GM23338 (cell line): Measurements from ENCODE around the gene SYTL1. TPM values are rescaled to one million over a fixed set of nuclear protein-coding genes. Genes with fewer than 3 reads are reported as not detected.

Source experiments
- ATAC-seq: fragments of 200-7000 bp; cut with Tn5 transposase; 3 replicates; pipeline ENCODE4 v1.9.1; 2020
- DNase-seq: peaks from one replicate; pipeline ENCODE4 v3.0.0-alpha.2; 2015; ENCODE audit warnings: low spot score
- H2AFZ ChIP-seq: fragments of 200-600 bp; sonication (generic); 2 replicates; pipeline ENCODE4 v1.8.0; 2016; ENCODE audit warnings: antibody characterized with exemption, mild to moderate bottlenecking, moderate library complexity
- H3F3A ChIP-seq: fragments of 200-600 bp; sonication (generic); replicated peaks from 2 replicates; pipeline ENCODE4 v1.8.0; 2017; ENCODE audit warnings: antibody characterized with exemption, mixed run types, low read depth
- H3K27ac ChIP-seq: fragments of 200-600 bp; sonication (generic); 2 replicates; pipeline ENCODE4 v1.6.1; 2016; ENCODE audit warnings: low read depth
- H3K27me3 ChIP-seq: fragments of 200-600 bp; sonication (generic); 2 replicates; pipeline ENCODE4 v1.8.0; 2016; ENCODE audit warnings: mild to moderate bottlenecking, mixed run types, moderate library complexity; ENCODE audit not compliant: insufficient read depth
- H3K36me3 ChIP-seq: fragments of 200-600 bp; sonication (generic); 2 replicates; pipeline ENCODE4 v1.8.0; 2016; ENCODE audit warnings: mild to moderate bottlenecking; ENCODE audit not compliant: insufficient read depth
- H3K4me1 ChIP-seq: fragments of 200-600 bp; sonication (generic); 2 replicates; pipeline ENCODE4 v1.8.0; 2016; ENCODE audit warnings: mild to moderate bottlenecking, moderate library complexity; ENCODE audit not compliant: insufficient read depth
- H3K4me2 ChIP-seq: fragments of 200-600 bp; sonication (generic); 2 replicates; pipeline ENCODE4 v1.7.1; 2017; ENCODE audit warnings: mixed run types
- H3K4me3 ChIP-seq: fragments of 200-600 bp; sonication (generic); 2 replicates; pipeline ENCODE4 v1.6.1; 2016; ENCODE audit warnings: mixed run types
- H3K79me2 ChIP-seq: fragments of 200-600 bp; sonication (generic); replicated peaks from 2 replicates; pipeline ENCODE4 v1.8.0; 2017; ENCODE audit warnings: mild to moderate bottlenecking; ENCODE audit not compliant: insufficient read depth
- H3K9me2 ChIP-seq: fragments of 200-600 bp; sonication (generic); 2 replicates; pipeline ENCODE4 v1.8.0; 2017; ENCODE audit not compliant: insufficient read depth
- H4K20me1 ChIP-seq: fragments of 200-600 bp; sonication (generic); replicated peaks from 2 replicates; pipeline ENCODE4 v1.8.0; 2017; ENCODE audit warnings: mild to moderate bottlenecking; ENCODE audit not compliant: insufficient read depth
- H3K27ac Mint-ChIP-seq: 2 replicates; pipeline ENCODE4 v1.8.0; 2020; ENCODE audit warnings: inconsistent platforms, mild to moderate bottlenecking, moderate library complexity, mixed read lengths
- H3K27me3 Mint-ChIP-seq: 3 replicates; pipeline ENCODE4 v1.8.0; 2022; ENCODE audit warnings: low read depth, mild to moderate bottlenecking, moderate library complexity, mixed read lengths, inconsistent platforms; ENCODE audit not compliant: insufficient read depth, poor library complexity
- H3K36me3 Mint-ChIP-seq: 3 replicates; pipeline ENCODE4 v1.8.0; 2021; ENCODE audit warnings: low read depth, mild to moderate bottlenecking, inconsistent platforms, moderate library complexity, mixed read lengths
- H3K4me1 Mint-ChIP-seq: 3 replicates; pipeline ENCODE4 v1.8.0; 2020; ENCODE audit warnings: mild to moderate bottlenecking, inconsistent platforms, mixed read lengths
- H3K4me3 Mint-ChIP-seq: 3 replicates; pipeline ENCODE4 v1.8.0; 2021; ENCODE audit warnings: moderate library complexity, mild to moderate bottlenecking, inconsistent platforms, mixed read lengths
- H3K9me3 Mint-ChIP-seq: 3 replicates; pipeline ENCODE4 v1.8.0; 2020; ENCODE audit warnings: moderate library complexity, mild to moderate bottlenecking, inconsistent platforms, mixed read lengths
- CREB1 ChIP-seq: fragments of 250-450 bp; sonication (Bioruptor Pico); IDR thresholded peaks from 2 replicates; pipeline ENCODE4 v1.5.0; 2020; ENCODE audit warnings: low read depth, mild to moderate bottlenecking, moderate library complexity
- EZH2 ChIP-seq: fragments of 200-600 bp; sonication (generic); IDR thresholded peaks from one replicate; pipeline ENCODE4 v1.8.0; 2017; ENCODE audit warnings: antibody characterized with exemption, mild to moderate bottlenecking, low read depth; ENCODE audit not compliant: unreplicated experiment
- EZH2phosphoT487 ChIP-seq: fragments of 200-600 bp; sonication (generic); IDR thresholded peaks from one replicate; pipeline ENCODE4 v1.8.1; 2018; ENCODE audit warnings: antibody characterized with exemption; ENCODE audit not compliant: unreplicated experiment
- JUNB ChIP-seq: IDR thresholded peaks from one replicate; pipeline ENCODE4 v1.6.1; 2016; ENCODE audit warnings: antibody characterized with exemption; ENCODE audit not compliant: unreplicated experiment
- POLR2AphosphoS5 ChIP-seq: IDR thresholded peaks from 2 replicates; pipeline ENCODE4 v1.6.1; 2016; ENCODE audit warnings: antibody characterized with exemption, low read depth
- STAT1 ChIP-seq: IDR thresholded peaks from one replicate; pipeline ENCODE4 v1.6.1; 2016; ENCODE audit warnings: antibody characterized with exemption; ENCODE audit not compliant: unreplicated experiment
- ZNF331 ChIP-seq: fragments of 250-450 bp; sonication (Bioruptor Pico); IDR thresholded peaks from 2 replicates; pipeline ENCODE4 v1.5.0; 2020; ENCODE audit warnings: low read depth, mild to moderate bottlenecking, moderate library complexity
- polyA plus RNA-seq: library from polyadenylated mRNA; unstranded; fragments of >200 nt; fragmentation: Nextera tagmentation; extraction: Ambion mirVana; gene quantifications from 2 replicates; pipeline ENCODE4 v1.2.1, GENCODE V29; 2016
- total RNA-seq: library from RNA; depleted of rRNA; stranded (reverse); fragments of >200 nt; shearing (Covaris generic); gene quantifications from 2 replicates; pipeline ENCODE4 v1.2.3, GENCODE V29; 2014
- TF ChIP-seq, protein P1 (sequence below): IDR thresholded peaks from 2 replicates; pipeline ENCODE4 v1.6.1; 2016; ENCODE audit warnings: antibody characterized with exemption
- TF ChIP-seq, protein P2 (sequence below): fragments of 250-450 bp; sonication (Bioruptor Pico); IDR thresholded peaks from 2 replicates; pipeline ENCODE4 v1.5.0; 2020; ENCODE audit warnings: mild to moderate bottlenecking, moderate library complexity
- TF ChIP-seq, protein P3 (sequence below), 2 experiments: fragments of 200-600 bp in 1 of 2; sonication (generic) in 1 of 2; conservative IDR thresholded peaks; 2 replicates each; pipeline versions ENCODE4 v1.5.1 to v1.6.1; 2016 to 2017; ENCODE audit warnings: antibody characterized with exemption in 2 of 2, low read depth in 2 of 2, mild to moderate bottlenecking in 2 of 2, moderate library complexity in 1 of 2

SYTL1 gene
- total and polyA plus RNA-seq, 2 experiments from 2014 or later: 4.9 to 12.3 TPM

DNA sequence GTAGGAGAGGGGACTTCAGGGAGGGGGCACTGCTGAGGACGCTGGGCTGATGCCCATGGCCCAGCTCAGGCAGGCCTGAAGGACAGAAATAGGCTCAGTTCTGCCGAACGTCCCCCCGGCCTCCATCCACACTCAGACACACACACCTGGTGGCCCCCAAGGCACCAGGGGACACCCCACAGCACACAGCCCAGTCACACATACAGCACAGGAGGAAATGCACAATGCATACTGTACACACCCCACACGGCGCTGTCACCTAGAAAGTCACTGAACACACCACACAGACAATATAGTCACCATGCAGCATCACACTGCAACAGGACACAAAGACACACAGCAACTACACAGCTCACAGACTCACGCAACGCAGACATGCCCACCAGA, 562 bp downstream of the SYTL1 start:
- no peak overlapping the region for H3K27ac ChIP-seq
- Mint-ChIP-seq H3K36me3 (peaks cover 9% of the 10 kb centered on the region), H3K27ac (no peak overlapping the region), H3K4me1 (peaks cover 36% of the 10 kb centered on the region), H3K4me3 (peak overlapping the region; percentile 76), H3K27me3 (peaks cover 14% of the 10 kb centered on the region), H3K9me3 (no peaks in the 10 kb centered on the region; the same call in 2 of the 3 replicates)
- ATAC-seq: no peak; the same call in 2 of the 3 replicates
- no peak for DNase-seq
- no peaks in the 10 kb centered on the region for H3K79me2 ChIP-seq
- H3K4me1 ChIP-seq: peaks cover 17% of the 10 kb centered on the region; the same call in 1 of the 2 replicates
- no peak for TF ChIP-seq EZH2
- TF ChIP-seq JUNB: no peak
- TF ChIP-seq, protein P1, sequence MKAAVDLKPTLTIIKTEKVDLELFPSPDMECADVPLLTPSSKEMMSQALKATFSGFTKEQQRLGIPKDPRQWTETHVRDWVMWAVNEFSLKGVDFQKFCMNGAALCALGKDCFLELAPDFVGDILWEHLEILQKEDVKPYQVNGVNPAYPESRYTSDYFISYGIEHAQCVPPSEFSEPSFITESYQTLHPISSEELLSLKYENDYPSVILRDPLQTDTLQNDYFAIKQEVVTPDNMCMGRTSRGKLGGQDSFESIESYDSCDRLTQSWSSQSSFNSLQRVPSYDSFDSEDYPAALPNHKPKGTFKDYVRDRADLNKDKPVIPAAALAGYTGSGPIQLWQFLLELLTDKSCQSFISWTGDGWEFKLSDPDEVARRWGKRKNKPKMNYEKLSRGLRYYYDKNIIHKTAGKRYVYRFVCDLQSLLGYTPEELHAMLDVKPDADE: no peak
- TF ChIP-seq STAT1: no peak
- no peak for TF ChIP-seq POLR2AphosphoS5
- no peak for TF ChIP-seq EZH2phosphoT487
- TF ChIP-seq CREB1 (CRISPR knock-in tag): no peak
- no peak for TF ChIP-seq ZNF331 (CRISPR knock-in tag)
- TF ChIP-seq, protein P2, sequence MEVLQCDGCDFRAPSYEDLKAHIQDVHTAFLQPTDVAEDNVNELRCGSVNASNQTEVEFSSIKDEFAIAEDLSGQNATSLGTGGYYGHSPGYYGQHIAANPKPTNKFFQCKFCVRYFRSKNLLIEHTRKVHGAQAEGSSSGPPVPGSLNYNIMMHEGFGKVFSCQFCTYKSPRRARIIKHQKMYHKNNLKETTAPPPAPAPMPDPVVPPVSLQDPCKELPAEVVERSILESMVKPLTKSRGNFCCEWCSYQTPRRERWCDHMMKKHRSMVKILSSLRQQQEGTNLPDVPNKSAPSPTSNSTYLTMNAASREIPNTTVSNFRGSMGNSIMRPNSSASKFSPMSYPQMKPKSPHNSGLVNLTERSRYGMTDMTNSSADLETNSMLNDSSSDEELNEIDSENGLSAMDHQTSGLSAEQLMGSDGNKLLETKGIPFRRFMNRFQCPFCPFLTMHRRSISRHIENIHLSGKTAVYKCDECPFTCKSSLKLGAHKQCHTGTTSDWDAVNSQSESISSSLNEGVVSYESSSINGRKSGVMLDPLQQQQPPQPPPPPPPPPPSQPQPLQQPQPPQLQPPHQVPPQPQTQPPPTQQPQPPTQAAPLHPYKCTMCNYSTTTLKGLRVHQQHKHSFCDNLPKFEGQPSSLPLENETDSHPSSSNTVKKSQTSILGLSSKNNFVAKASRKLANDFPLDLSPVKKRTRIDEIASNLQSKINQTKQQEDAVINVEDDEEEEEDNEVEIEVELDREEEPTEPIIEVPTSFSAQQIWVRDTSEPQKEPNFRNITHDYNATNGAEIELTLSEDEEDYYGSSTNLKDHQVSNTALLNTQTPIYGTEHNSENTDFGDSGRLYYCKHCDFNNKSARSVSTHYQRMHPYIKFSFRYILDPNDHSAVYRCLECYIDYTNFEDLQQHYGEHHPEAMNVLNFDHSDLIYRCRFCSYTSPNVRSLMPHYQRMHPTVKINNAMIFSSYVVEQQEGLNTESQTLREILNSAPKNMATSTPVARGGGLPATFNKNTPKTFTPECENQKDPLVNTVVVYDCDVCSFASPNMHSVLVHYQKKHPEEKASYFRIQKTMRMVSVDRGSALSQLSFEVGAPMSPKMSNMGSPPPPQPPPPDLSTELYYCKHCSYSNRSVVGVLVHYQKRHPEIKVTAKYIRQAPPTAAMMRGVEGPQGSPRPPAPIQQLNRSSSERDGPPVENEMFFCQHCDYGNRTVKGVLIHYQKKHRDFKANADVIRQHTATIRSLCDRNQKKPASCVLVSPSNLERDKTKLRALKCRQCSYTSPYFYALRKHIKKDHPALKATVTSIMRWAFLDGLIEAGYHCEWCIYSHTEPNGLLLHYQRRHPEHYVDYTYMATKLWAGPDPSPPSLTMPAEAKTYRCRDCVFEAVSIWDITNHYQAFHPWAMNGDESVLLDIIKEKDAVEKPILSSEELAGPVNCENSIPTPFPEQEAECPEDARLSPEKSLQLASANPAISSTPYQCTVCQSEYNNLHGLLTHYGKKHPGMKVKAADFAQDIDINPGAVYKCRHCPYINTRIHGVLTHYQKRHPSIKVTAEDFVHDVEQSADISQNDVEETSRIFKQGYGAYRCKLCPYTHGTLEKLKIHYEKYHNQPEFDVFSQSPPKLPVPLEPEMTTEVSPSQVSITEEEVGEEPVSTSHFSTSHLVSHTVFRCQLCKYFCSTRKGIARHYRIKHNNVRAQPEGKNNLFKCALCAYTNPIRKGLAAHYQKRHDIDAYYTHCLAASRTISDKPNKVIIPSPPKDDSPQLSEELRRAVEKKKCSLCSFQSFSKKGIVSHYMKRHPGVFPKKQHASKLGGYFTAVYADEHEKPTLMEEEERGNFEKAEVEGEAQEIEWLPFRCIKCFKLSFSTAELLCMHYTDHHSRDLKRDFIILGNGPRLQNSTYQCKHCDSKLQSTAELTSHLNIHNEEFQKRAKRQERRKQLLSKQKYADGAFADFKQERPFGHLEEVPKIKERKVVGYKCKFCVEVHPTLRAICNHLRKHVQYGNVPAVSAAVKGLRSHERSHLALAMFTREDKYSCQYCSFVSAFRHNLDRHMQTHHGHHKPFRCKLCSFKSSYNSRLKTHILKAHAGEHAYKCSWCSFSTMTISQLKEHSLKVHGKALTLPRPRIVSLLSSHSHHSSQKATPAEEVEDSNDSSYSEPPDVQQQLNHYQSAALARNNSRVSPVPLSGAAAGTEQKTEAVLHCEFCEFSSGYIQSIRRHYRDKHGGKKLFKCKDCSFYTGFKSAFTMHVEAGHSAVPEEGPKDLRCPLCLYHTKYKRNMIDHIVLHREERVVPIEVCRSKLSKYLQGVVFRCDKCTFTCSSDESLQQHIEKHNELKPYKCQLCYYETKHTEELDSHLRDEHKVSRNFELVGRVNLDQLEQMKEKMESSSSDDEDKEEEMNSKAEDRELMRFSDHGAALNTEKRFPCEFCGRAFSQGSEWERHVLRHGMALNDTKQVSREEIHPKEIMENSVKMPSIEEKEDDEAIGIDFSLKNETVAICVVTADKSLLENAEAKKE (CRISPR knock-in tag): no peak
- TF ChIP-seq, protein P3, sequence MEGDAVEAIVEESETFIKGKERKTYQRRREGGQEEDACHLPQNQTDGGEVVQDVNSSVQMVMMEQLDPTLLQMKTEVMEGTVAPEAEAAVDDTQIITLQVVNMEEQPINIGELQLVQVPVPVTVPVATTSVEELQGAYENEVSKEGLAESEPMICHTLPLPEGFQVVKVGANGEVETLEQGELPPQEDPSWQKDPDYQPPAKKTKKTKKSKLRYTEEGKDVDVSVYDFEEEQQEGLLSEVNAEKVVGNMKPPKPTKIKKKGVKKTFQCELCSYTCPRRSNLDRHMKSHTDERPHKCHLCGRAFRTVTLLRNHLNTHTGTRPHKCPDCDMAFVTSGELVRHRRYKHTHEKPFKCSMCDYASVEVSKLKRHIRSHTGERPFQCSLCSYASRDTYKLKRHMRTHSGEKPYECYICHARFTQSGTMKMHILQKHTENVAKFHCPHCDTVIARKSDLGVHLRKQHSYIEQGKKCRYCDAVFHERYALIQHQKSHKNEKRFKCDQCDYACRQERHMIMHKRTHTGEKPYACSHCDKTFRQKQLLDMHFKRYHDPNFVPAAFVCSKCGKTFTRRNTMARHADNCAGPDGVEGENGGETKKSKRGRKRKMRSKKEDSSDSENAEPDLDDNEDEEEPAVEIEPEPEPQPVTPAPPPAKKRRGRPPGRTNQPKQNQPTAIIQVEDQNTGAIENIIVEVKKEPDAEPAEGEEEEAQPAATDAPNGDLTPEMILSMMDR (conservative IDR thresholded peaks at IDR 0.05; ENCODE audit: low read depth in 2 of 2): no peak
- no peak overlapping the region for H2AFZ ChIP-seq
- no peaks in the 10 kb centered on the region for H3K36me3 ChIP-seq
- H3K4me3 ChIP-seq: peak overlapping the region; percentile 55
- peak overlapping the region; percentile 83 for H3K4me2 ChIP-seq
- no peaks in the 10 kb centered on the region for H3K27me3 ChIP-seq
- no peaks in the 10 kb centered on the region for H3K9me2 ChIP-seq
- no peaks in the 10 kb centered on the region for H4K20me1 ChIP-seq
- peaks cover 5% of the 10 kb centered on the region; the same call in 1 of the 2 replicates for H3F3A ChIP-seq
